GM23338 (cell line): ENCODE data around the gene SRCIN1. TPM values are rescaled to one million over a fixed set of nuclear protein-coding genes. Genes with fewer than 3 reads are reported as not detected.

ENCODE experiments used
- ATAC-seq: fragments of 200-7000 bp; cut with Tn5 transposase; 3 replicates; pipeline ENCODE4 v1.9.1; 2020
- DNase-seq: peaks from one replicate; pipeline ENCODE4 v3.0.0-alpha.2; 2015; ENCODE audit warnings: low spot score
- H2AFZ ChIP-seq: fragments of 200-600 bp; sonication (generic); 2 replicates; pipeline ENCODE4 v1.8.0; 2016; ENCODE audit warnings: antibody characterized with exemption, mild to moderate bottlenecking, moderate library complexity
- H3F3A ChIP-seq: fragments of 200-600 bp; sonication (generic); replicated peaks from 2 replicates; pipeline ENCODE4 v1.8.0; 2017; ENCODE audit warnings: antibody characterized with exemption, mixed run types, low read depth
- H3K27ac ChIP-seq: fragments of 200-600 bp; sonication (generic); 2 replicates; pipeline ENCODE4 v1.6.1; 2016; ENCODE audit warnings: low read depth
- H3K27me3 ChIP-seq: fragments of 200-600 bp; sonication (generic); 2 replicates; pipeline ENCODE4 v1.8.0; 2016; ENCODE audit warnings: mild to moderate bottlenecking, mixed run types, moderate library complexity; ENCODE audit not compliant: insufficient read depth
- H3K36me3 ChIP-seq: fragments of 200-600 bp; sonication (generic); 2 replicates; pipeline ENCODE4 v1.8.0; 2016; ENCODE audit warnings: mild to moderate bottlenecking; ENCODE audit not compliant: insufficient read depth
- H3K4me1 ChIP-seq: fragments of 200-600 bp; sonication (generic); 2 replicates; pipeline ENCODE4 v1.8.0; 2016; ENCODE audit warnings: mild to moderate bottlenecking, moderate library complexity; ENCODE audit not compliant: insufficient read depth
- H3K4me2 ChIP-seq: fragments of 200-600 bp; sonication (generic); 2 replicates; pipeline ENCODE4 v1.7.1; 2017; ENCODE audit warnings: mixed run types
- H3K4me3 ChIP-seq: fragments of 200-600 bp; sonication (generic); 2 replicates; pipeline ENCODE4 v1.6.1; 2016; ENCODE audit warnings: mixed run types
- H3K79me2 ChIP-seq: fragments of 200-600 bp; sonication (generic); replicated peaks from 2 replicates; pipeline ENCODE4 v1.8.0; 2017; ENCODE audit warnings: mild to moderate bottlenecking; ENCODE audit not compliant: insufficient read depth
- H3K9me2 ChIP-seq: fragments of 200-600 bp; sonication (generic); 2 replicates; pipeline ENCODE4 v1.8.0; 2017; ENCODE audit not compliant: insufficient read depth
- H4K20me1 ChIP-seq: fragments of 200-600 bp; sonication (generic); replicated peaks from 2 replicates; pipeline ENCODE4 v1.8.0; 2017; ENCODE audit warnings: mild to moderate bottlenecking; ENCODE audit not compliant: insufficient read depth
- H3K27ac Mint-ChIP-seq: 2 replicates; pipeline ENCODE4 v1.8.0; 2020; ENCODE audit warnings: inconsistent platforms, mild to moderate bottlenecking, moderate library complexity, mixed read lengths
- H3K27me3 Mint-ChIP-seq: 3 replicates; pipeline ENCODE4 v1.8.0; 2022; ENCODE audit warnings: low read depth, mild to moderate bottlenecking, moderate library complexity, mixed read lengths, inconsistent platforms; ENCODE audit not compliant: insufficient read depth, poor library complexity
- H3K36me3 Mint-ChIP-seq: 3 replicates; pipeline ENCODE4 v1.8.0; 2021; ENCODE audit warnings: low read depth, mild to moderate bottlenecking, inconsistent platforms, moderate library complexity, mixed read lengths
- H3K4me1 Mint-ChIP-seq: 3 replicates; pipeline ENCODE4 v1.8.0; 2020; ENCODE audit warnings: mild to moderate bottlenecking, inconsistent platforms, mixed read lengths
- H3K4me3 Mint-ChIP-seq: 3 replicates; pipeline ENCODE4 v1.8.0; 2021; ENCODE audit warnings: moderate library complexity, mild to moderate bottlenecking, inconsistent platforms, mixed read lengths
- H3K9me3 Mint-ChIP-seq: 3 replicates; pipeline ENCODE4 v1.8.0; 2020; ENCODE audit warnings: moderate library complexity, mild to moderate bottlenecking, inconsistent platforms, mixed read lengths
- CREB1 ChIP-seq: fragments of 250-450 bp; sonication (Bioruptor Pico); IDR thresholded peaks from 2 replicates; pipeline ENCODE4 v1.5.0; 2020; ENCODE audit warnings: low read depth, mild to moderate bottlenecking, moderate library complexity
- EZH2 ChIP-seq: fragments of 200-600 bp; sonication (generic); IDR thresholded peaks from one replicate; pipeline ENCODE4 v1.8.0; 2017; ENCODE audit warnings: antibody characterized with exemption, mild to moderate bottlenecking, low read depth; ENCODE audit not compliant: unreplicated experiment
- EZH2phosphoT487 ChIP-seq: fragments of 200-600 bp; sonication (generic); IDR thresholded peaks from one replicate; pipeline ENCODE4 v1.8.1; 2018; ENCODE audit warnings: antibody characterized with exemption; ENCODE audit not compliant: unreplicated experiment
- JUNB ChIP-seq: IDR thresholded peaks from one replicate; pipeline ENCODE4 v1.6.1; 2016; ENCODE audit warnings: antibody characterized with exemption; ENCODE audit not compliant: unreplicated experiment
- NANOG ChIP-seq: IDR thresholded peaks from 2 replicates; pipeline ENCODE4 v1.6.1; 2016; ENCODE audit warnings: antibody characterized with exemption, borderline replicate concordance
- POLR2AphosphoS5 ChIP-seq: IDR thresholded peaks from 2 replicates; pipeline ENCODE4 v1.6.1; 2016; ENCODE audit warnings: antibody characterized with exemption, low read depth
- STAT1 ChIP-seq: IDR thresholded peaks from one replicate; pipeline ENCODE4 v1.6.1; 2016; ENCODE audit warnings: antibody characterized with exemption; ENCODE audit not compliant: unreplicated experiment
- ZNF114 ChIP-seq: fragments of 250-450 bp; sonication (Bioruptor Pico); IDR thresholded peaks from 2 replicates; pipeline ENCODE4 v1.5.0; 2020; ENCODE audit warnings: mild to moderate bottlenecking, moderate library complexity
- ZNF331 ChIP-seq: fragments of 250-450 bp; sonication (Bioruptor Pico); IDR thresholded peaks from 2 replicates; pipeline ENCODE4 v1.5.0; 2020; ENCODE audit warnings: low read depth, mild to moderate bottlenecking, moderate library complexity
- polyA plus RNA-seq: library from polyadenylated mRNA; unstranded; fragments of >200 nt; fragmentation: Nextera tagmentation; extraction: Ambion mirVana; gene quantifications from 2 replicates; pipeline ENCODE4 v1.2.1, GENCODE V29; 2016
- total RNA-seq: library from RNA; depleted of rRNA; stranded (reverse); fragments of >200 nt; shearing (Covaris generic); gene quantifications from 2 replicates; pipeline ENCODE4 v1.2.3, GENCODE V29; 2014
- TF ChIP-seq, protein P1 (sequence below), 2 experiments: fragments of 200-600 bp in 1 of 2; sonication (generic) in 1 of 2; conservative IDR thresholded peaks; 2 replicates each; pipeline versions ENCODE4 v1.5.1 to v1.6.1; 2016 to 2017; ENCODE audit warnings: antibody characterized with exemption in 2 of 2, low read depth in 2 of 2, mild to moderate bottlenecking in 2 of 2, moderate library complexity in 1 of 2
- TF ChIP-seq, protein P2 (sequence below): IDR thresholded peaks from 2 replicates; pipeline ENCODE4 v1.6.1; 2016; ENCODE audit warnings: antibody characterized with exemption
- TF ChIP-seq, protein P3 (sequence below): IDR thresholded peaks from one replicate; pipeline ENCODE4 v1.6.1; 2018; ENCODE audit warnings: antibody characterized with exemption; ENCODE audit not compliant: unreplicated experiment
- TF ChIP-seq, protein P4 (sequence below): fragments of 250-450 bp; sonication (Bioruptor Pico); IDR thresholded peaks from 2 replicates; pipeline ENCODE4 v1.5.0; 2020; ENCODE audit warnings: mild to moderate bottlenecking, moderate library complexity

SRCIN1 gene
- total and polyA plus RNA-seq, 2 experiments from 2014 or later, result 0.87 to 2.2 TPM

DNA sequence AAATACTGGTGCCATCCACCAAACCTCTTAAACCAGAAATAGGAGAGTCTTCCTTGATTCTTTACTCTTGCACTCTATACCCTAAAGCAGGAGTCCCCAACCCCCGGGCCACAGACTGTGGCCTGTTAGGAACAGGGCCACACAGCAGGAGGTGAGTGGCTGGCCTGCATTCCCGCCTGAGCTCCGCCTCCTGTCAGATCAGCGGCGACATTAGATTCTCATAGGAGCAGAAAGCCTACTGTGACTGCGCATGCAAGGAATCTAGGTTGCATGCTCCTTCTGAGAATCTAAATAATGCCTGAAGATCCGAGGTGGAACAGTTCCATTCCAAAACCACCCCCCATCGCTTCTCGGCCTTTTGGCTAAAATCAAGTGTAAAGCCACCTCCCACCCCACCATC is 30.3 kb upstream of the SRCIN1 start:
- Histone ChIP-seq H3K9me2 (no peaks in the 10 kb centered on the region), H3K4me3 (no peak overlapping the region), H3K79me2 (no peaks in the 10 kb centered on the region), H3K4me2 (0 out of 2 replicates have a peak overlapping the region, but pooled peaks have one; percentile 4), H2AFZ (no peak overlapping the region), H3K27ac (no peak overlapping the region), H4K20me1 (no peaks in the 10 kb centered on the region), H3K36me3 (no peaks in the 10 kb centered on the region), H3K27me3 (no peaks in the 10 kb centered on the region), H3F3A (no peaks in the 10 kb centered on the region), H3K4me1 (peaks cover 6% of the 10 kb centered on the region; the same call in 1 of the 2 replicates)
- Mint-ChIP-seq H3K27ac (no peak overlapping the region), H3K36me3 (no peaks in the 10 kb centered on the region), H3K27me3 (peaks cover 9% of the 10 kb centered on the region), H3K4me1 (peaks cover 10% of the 10 kb centered on the region), H3K4me3 (no peak overlapping the region), H3K9me3 (peaks cover 6% of the 10 kb centered on the region)
- ATAC-seq (peak; percentile 90), DNase-seq (peak; percentile 80)
- TF ChIP-seq CREB1 (CRISPR knock-in tag), result no peak
- TF ChIP-seq JUNB, result no peak
- TF ChIP-seq NANOG, result no peak
- TF ChIP-seq ZNF114, result no peak
- TF ChIP-seq EZH2phosphoT487, result no peak
- no peak for TF ChIP-seq STAT1
- TF ChIP-seq, protein P1, sequence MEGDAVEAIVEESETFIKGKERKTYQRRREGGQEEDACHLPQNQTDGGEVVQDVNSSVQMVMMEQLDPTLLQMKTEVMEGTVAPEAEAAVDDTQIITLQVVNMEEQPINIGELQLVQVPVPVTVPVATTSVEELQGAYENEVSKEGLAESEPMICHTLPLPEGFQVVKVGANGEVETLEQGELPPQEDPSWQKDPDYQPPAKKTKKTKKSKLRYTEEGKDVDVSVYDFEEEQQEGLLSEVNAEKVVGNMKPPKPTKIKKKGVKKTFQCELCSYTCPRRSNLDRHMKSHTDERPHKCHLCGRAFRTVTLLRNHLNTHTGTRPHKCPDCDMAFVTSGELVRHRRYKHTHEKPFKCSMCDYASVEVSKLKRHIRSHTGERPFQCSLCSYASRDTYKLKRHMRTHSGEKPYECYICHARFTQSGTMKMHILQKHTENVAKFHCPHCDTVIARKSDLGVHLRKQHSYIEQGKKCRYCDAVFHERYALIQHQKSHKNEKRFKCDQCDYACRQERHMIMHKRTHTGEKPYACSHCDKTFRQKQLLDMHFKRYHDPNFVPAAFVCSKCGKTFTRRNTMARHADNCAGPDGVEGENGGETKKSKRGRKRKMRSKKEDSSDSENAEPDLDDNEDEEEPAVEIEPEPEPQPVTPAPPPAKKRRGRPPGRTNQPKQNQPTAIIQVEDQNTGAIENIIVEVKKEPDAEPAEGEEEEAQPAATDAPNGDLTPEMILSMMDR (conservative IDR thresholded peaks at IDR 0.05; ENCODE audit: low read depth in 2 of 2), result no peak
- TF ChIP-seq, protein P2, sequence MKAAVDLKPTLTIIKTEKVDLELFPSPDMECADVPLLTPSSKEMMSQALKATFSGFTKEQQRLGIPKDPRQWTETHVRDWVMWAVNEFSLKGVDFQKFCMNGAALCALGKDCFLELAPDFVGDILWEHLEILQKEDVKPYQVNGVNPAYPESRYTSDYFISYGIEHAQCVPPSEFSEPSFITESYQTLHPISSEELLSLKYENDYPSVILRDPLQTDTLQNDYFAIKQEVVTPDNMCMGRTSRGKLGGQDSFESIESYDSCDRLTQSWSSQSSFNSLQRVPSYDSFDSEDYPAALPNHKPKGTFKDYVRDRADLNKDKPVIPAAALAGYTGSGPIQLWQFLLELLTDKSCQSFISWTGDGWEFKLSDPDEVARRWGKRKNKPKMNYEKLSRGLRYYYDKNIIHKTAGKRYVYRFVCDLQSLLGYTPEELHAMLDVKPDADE, result no peak
- TF ChIP-seq POLR2AphosphoS5, result no peak
- TF ChIP-seq, protein P3, sequence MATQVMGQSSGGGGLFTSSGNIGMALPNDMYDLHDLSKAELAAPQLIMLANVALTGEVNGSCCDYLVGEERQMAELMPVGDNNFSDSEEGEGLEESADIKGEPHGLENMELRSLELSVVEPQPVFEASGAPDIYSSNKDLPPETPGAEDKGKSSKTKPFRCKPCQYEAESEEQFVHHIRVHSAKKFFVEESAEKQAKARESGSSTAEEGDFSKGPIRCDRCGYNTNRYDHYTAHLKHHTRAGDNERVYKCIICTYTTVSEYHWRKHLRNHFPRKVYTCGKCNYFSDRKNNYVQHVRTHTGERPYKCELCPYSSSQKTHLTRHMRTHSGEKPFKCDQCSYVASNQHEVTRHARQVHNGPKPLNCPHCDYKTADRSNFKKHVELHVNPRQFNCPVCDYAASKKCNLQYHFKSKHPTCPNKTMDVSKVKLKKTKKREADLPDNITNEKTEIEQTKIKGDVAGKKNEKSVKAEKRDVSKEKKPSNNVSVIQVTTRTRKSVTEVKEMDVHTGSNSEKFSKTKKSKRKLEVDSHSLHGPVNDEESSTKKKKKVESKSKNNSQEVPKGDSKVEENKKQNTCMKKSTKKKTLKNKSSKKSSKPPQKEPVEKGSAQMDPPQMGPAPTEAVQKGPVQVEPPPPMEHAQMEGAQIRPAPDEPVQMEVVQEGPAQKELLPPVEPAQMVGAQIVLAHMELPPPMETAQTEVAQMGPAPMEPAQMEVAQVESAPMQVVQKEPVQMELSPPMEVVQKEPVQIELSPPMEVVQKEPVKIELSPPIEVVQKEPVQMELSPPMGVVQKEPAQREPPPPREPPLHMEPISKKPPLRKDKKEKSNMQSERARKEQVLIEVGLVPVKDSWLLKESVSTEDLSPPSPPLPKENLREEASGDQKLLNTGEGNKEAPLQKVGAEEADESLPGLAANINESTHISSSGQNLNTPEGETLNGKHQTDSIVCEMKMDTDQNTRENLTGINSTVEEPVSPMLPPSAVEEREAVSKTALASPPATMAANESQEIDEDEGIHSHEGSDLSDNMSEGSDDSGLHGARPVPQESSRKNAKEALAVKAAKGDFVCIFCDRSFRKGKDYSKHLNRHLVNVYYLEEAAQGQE, result no peak
- TF ChIP-seq, protein P4, sequence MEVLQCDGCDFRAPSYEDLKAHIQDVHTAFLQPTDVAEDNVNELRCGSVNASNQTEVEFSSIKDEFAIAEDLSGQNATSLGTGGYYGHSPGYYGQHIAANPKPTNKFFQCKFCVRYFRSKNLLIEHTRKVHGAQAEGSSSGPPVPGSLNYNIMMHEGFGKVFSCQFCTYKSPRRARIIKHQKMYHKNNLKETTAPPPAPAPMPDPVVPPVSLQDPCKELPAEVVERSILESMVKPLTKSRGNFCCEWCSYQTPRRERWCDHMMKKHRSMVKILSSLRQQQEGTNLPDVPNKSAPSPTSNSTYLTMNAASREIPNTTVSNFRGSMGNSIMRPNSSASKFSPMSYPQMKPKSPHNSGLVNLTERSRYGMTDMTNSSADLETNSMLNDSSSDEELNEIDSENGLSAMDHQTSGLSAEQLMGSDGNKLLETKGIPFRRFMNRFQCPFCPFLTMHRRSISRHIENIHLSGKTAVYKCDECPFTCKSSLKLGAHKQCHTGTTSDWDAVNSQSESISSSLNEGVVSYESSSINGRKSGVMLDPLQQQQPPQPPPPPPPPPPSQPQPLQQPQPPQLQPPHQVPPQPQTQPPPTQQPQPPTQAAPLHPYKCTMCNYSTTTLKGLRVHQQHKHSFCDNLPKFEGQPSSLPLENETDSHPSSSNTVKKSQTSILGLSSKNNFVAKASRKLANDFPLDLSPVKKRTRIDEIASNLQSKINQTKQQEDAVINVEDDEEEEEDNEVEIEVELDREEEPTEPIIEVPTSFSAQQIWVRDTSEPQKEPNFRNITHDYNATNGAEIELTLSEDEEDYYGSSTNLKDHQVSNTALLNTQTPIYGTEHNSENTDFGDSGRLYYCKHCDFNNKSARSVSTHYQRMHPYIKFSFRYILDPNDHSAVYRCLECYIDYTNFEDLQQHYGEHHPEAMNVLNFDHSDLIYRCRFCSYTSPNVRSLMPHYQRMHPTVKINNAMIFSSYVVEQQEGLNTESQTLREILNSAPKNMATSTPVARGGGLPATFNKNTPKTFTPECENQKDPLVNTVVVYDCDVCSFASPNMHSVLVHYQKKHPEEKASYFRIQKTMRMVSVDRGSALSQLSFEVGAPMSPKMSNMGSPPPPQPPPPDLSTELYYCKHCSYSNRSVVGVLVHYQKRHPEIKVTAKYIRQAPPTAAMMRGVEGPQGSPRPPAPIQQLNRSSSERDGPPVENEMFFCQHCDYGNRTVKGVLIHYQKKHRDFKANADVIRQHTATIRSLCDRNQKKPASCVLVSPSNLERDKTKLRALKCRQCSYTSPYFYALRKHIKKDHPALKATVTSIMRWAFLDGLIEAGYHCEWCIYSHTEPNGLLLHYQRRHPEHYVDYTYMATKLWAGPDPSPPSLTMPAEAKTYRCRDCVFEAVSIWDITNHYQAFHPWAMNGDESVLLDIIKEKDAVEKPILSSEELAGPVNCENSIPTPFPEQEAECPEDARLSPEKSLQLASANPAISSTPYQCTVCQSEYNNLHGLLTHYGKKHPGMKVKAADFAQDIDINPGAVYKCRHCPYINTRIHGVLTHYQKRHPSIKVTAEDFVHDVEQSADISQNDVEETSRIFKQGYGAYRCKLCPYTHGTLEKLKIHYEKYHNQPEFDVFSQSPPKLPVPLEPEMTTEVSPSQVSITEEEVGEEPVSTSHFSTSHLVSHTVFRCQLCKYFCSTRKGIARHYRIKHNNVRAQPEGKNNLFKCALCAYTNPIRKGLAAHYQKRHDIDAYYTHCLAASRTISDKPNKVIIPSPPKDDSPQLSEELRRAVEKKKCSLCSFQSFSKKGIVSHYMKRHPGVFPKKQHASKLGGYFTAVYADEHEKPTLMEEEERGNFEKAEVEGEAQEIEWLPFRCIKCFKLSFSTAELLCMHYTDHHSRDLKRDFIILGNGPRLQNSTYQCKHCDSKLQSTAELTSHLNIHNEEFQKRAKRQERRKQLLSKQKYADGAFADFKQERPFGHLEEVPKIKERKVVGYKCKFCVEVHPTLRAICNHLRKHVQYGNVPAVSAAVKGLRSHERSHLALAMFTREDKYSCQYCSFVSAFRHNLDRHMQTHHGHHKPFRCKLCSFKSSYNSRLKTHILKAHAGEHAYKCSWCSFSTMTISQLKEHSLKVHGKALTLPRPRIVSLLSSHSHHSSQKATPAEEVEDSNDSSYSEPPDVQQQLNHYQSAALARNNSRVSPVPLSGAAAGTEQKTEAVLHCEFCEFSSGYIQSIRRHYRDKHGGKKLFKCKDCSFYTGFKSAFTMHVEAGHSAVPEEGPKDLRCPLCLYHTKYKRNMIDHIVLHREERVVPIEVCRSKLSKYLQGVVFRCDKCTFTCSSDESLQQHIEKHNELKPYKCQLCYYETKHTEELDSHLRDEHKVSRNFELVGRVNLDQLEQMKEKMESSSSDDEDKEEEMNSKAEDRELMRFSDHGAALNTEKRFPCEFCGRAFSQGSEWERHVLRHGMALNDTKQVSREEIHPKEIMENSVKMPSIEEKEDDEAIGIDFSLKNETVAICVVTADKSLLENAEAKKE (CRISPR knock-in tag), result no peak
- no peak for TF ChIP-seq EZH2
- TF ChIP-seq ZNF331 (CRISPR knock-in tag), result no peak
